ENCODE data around the gene HTRA1.

Gene HTRA1

GRCh38 chr10:122521011-122521410 is 59.7 kb downstream of the HTRA1 start:
- TF ChIP-seq JUND (IDR thresholded peaks at IDR 0.05; ENCODE audit: low read depth) = no peak
- in situ Hi-C loops (cut with HindIII; ENCODE audit: low pct_unique_long_range_greater_than_20kb, low sequenced_read_pairs) = no loop called here
- no peak for DNase-seq (ENCODE audit: low read depth in 1 of 2, low spot score in 1 of 2)

GRCh38 chr10:122524811-122525210 is 63.5 kb downstream of the HTRA1 start:
- in situ Hi-C loops (cut with HindIII; ENCODE audit: low pct_unique_long_range_greater_than_20kb, low sequenced_read_pairs) = no loop called here
- TF ChIP-seq JUND (IDR thresholded peaks at IDR 0.05; ENCODE audit: low read depth) = no peak
- no peak for DNase-seq (ENCODE audit: low read depth in 1 of 2, low spot score in 1 of 2)

GRCh38 chr10:122525788-122526187 is 64.4 kb downstream of the HTRA1 start:
- DNase-seq (ENCODE audit: low read depth in 1 of 2, low spot score in 1 of 2) = peak in 1 of 2 experiments; percentile 52
- no peak for TF ChIP-seq JUND (IDR thresholded peaks at IDR 0.05; ENCODE audit: low read depth)
- in situ Hi-C loops (cut with HindIII; ENCODE audit: low pct_unique_long_range_greater_than_20kb, low sequenced_read_pairs) = no loop called here

GRCh38 chr10:122526892-122527291 is 65.5 kb downstream of the HTRA1 start:
- in situ Hi-C loops (cut with HindIII; ENCODE audit: low pct_unique_long_range_greater_than_20kb, low sequenced_read_pairs) = no loop called here
- TF ChIP-seq JUND (IDR thresholded peaks at IDR 0.05; ENCODE audit: low read depth) = no peak
- DNase-seq (ENCODE audit: low read depth in 1 of 2, low spot score in 1 of 2) = no peak

- in situ Hi-C loops (cut with HindIII; ENCODE audit: low pct_unique_long_range_greater_than_20kb, low sequenced_read_pairs) = no loop called here
- no peak for DNase-seq (ENCODE audit: low read depth in 1 of 2, low spot score in 1 of 2)
- no peak for TF ChIP-seq JUND (IDR thresholded peaks at IDR 0.05; ENCODE audit: low read depth)
These were observed 68.8 kb downstream of the HTRA1 start for GRCh38 chr10:122530177-122530576.

- in situ Hi-C loops (cut with HindIII; ENCODE audit: low pct_unique_long_range_greater_than_20kb, low sequenced_read_pairs) = no loop called here
- TF ChIP-seq JUND (IDR thresholded peaks at IDR 0.05; ENCODE audit: low read depth) = no peak
- DNase-seq (ENCODE audit: low read depth in 1 of 2, low spot score in 1 of 2) = no peak
These were observed 69.9 kb downstream of the HTRA1 start for GRCh38 chr10:122531261-122531660.

GRCh38 chr10:122531939-122532338 is 70.6 kb downstream of the HTRA1 start:
- in situ Hi-C loops (cut with HindIII; ENCODE audit: low pct_unique_long_range_greater_than_20kb, low sequenced_read_pairs) = no loop called here
- no peak for DNase-seq (ENCODE audit: low read depth in 1 of 2, low spot score in 1 of 2)
- no peak for TF ChIP-seq JUND (IDR thresholded peaks at IDR 0.05; ENCODE audit: low read depth)

- in situ Hi-C loops (cut with HindIII; ENCODE audit: low pct_unique_long_range_greater_than_20kb, low sequenced_read_pairs) = no loop called here
- TF ChIP-seq JUND (IDR thresholded peaks at IDR 0.05; ENCODE audit: low read depth) = no peak
- DNase-seq (ENCODE audit: low read depth in 1 of 2, low spot score in 1 of 2) = no peak
These were observed 71.4 kb downstream of the HTRA1 start for GRCh38 chr10:122532601-122533296.

- no peak for DNase-seq (ENCODE audit: low read depth in 1 of 2, low spot score in 1 of 2)
- in situ Hi-C loops (cut with HindIII; ENCODE audit: low pct_unique_long_range_greater_than_20kb, low sequenced_read_pairs) = no loop called here
These were observed 76.2 kb downstream of the HTRA1 start for GRCh38 chr10:122537545-122537944.

GRCh38 chr10:122541541-122542002 is 80.2 kb downstream of the HTRA1 start:
- in situ Hi-C loops (cut with HindIII; ENCODE audit: low pct_unique_long_range_greater_than_20kb, low sequenced_read_pairs) = no loop called here
- TF ChIP-seq JUND (IDR thresholded peaks at IDR 0.05; ENCODE audit: low read depth) = no peak
- no peak for DNase-seq (ENCODE audit: low read depth in 1 of 2, low spot score in 1 of 2)

More at GRCh38 chr10:122537545-122537944, 76.2 kb downstream of the HTRA1 start:
- no peak for TF ChIP-seq JUND (IDR thresholded peaks at IDR 0.05; ENCODE audit: low read depth)

GRCh38 chr10:122543676-122544445 is 82.5 kb downstream of the HTRA1 start:
- no peak for TF ChIP-seq JUND (IDR thresholded peaks at IDR 0.05; ENCODE audit: low read depth)
- in situ Hi-C loops (cut with HindIII; ENCODE audit: low pct_unique_long_range_greater_than_20kb, low sequenced_read_pairs) = no loop called here
- DNase-seq (ENCODE audit: low read depth in 1 of 2, low spot score in 1 of 2) = no peak

- in situ Hi-C loops (cut with HindIII; ENCODE audit: low pct_unique_long_range_greater_than_20kb, low sequenced_read_pairs) = no loop called here
- no peak for DNase-seq (ENCODE audit: low read depth in 1 of 2, low spot score in 1 of 2)
- TF ChIP-seq JUND (IDR thresholded peaks at IDR 0.05; ENCODE audit: low read depth) = no peak
These were observed 83.1 kb downstream of the HTRA1 start for GRCh38 chr10:122544493-122544892.

- in situ Hi-C loops (cut with HindIII; ENCODE audit: low pct_unique_long_range_greater_than_20kb, low sequenced_read_pairs) = no loop called here
- no peak for DNase-seq (ENCODE audit: low read depth in 1 of 2, low spot score in 1 of 2)
- TF ChIP-seq JUND (IDR thresholded peaks at IDR 0.05; ENCODE audit: low read depth) = no peak
These were observed 84.9 kb downstream of the HTRA1 start for GRCh38 chr10:122546242-122546641.
